ENCODE measurements around the gene AKNA. TPM values are rescaled to one million over a fixed set of nuclear protein-coding genes. Genes with fewer than 3 reads are reported as not detected.

AKNA gene
- polyA plus RNA-seq, 1 of the 3 experiments (the other 2 are of a cell fraction), result 0.84 TPM

GRCh38 chr9:114301798-114302565 lies 85.8 kb downstream of the AKNA start:
- Histone ChIP-seq H3K4me3 (ENCODE audit: low read depth in 2 of 2, low read length in 1 of 2) (no peak overlapping the region), H3K79me2 (ENCODE audit: insufficient read depth) (no peaks in the 10 kb centered on the region), H3K9ac (no peak overlapping the region), H3K9me3 (no peaks in the 10 kb centered on the region), H3F3A (replicated peaks; ENCODE audit: insufficient read depth) (peaks cover 6% of the 10 kb centered on the region), H3K36me3 (replicated peaks in 1 of 2; ENCODE audit: control insufficient read depth in 1 of 2, insufficient read depth in 2 of 2, low read length in 1 of 2) (peaks cover 0 to 22% of the 10 kb centered on the region in 2 experiments), H4K20me1 (ENCODE audit: insufficient read depth) (no peaks in the 10 kb centered on the region), H3K27ac (ENCODE audit: low read depth in 2 of 2, low read length in 1 of 2) (no peak overlapping the region), H2AFZ (ENCODE audit: low read depth) (no peak overlapping the region), H3K27me3 (ENCODE audit: insufficient read depth) (no peaks in the 10 kb centered on the region), H3K9me2 (no peaks in the 10 kb centered on the region), H3K4me1 (ENCODE audit: control insufficient read depth in 1 of 2, insufficient read depth in 2 of 2, low read depth in 1 of 2, low read length in 1 of 2) (peaks cover 0 to 5% of the 10 kb centered on the region in 2 experiments; a peak in 1 of 4 replicates), H3K4me2 (no peak overlapping the region)
- no peak for DNase-seq
- TF ChIP-seq RCOR1 (IDR thresholded peaks at IDR 0.05; ENCODE audit: low read length) (no peak), NFIC (IDR thresholded peaks at IDR 0.05; ENCODE audit: borderline replicate concordance) (no peak), GABPA (IDR thresholded peaks at IDR 0.05; ENCODE audit: low read depth) (no peak), USF2 (IDR thresholded peaks at IDR 0.05; ENCODE audit: borderline replicate concordance, low read depth, low read length) (no peak), ELF1 (IDR thresholded peaks at IDR 0.05) (no peak), YY1 (IDR thresholded peaks at IDR 0.05; ENCODE audit: low read depth) (no peak), EP300 (IDR thresholded peaks at IDR 0.05; ENCODE audit: borderline replicate concordance in 1 of 2, low read depth in 1 of 2, low read length in 1 of 2) (no peak), REST (IDR thresholded peaks at IDR 0.05; ENCODE audit: low read depth, low read length) (no peak), SMC3 (IDR thresholded peaks at IDR 0.05; ENCODE audit: low read depth, low read length) (no peak), ZBTB33 (IDR thresholded peaks at IDR 0.05; ENCODE audit: borderline replicate concordance, low read depth) (no peak)
- WGBS (ENCODE audit: low lambda C conversion rate), result 83% methylated on average over 11 of the region's 15 CpGs
- ChIA-PET POLR2A (no interaction called here), CTCF (no interaction called here)
